SHP77 treated with DMSO at 0.1 percent for 48 hours (cell line): ENCODE data around the gene PAPOLA.

ENCODE experiments used
- DNase-seq: peaks from one replicate; lab custom pipeline; 2025; lab: John Stamatoyannopoulos, UW

The PAPOLA gene

DNA sequence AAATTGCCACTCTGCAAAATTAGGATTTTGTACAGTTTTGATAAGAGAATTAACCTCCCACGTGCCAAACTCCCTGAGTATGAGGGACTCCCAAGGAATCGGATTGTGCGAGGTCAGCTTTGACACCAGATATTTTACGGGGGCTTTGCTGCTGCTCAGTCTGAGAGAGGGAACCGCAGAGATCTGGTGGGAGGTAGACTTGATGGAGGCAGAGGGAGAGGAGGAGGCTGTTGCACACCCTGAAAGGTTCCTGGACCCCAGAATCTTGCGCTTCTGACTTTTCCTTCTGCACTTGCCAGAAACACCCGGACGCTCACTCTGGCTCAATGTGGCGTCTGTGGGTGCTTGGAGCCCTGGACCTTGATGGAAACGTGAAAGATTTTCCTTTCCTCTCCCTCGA lies 83.9 kb downstream of the PAPOLA start:
- no peak for DNase-seq

DNA sequence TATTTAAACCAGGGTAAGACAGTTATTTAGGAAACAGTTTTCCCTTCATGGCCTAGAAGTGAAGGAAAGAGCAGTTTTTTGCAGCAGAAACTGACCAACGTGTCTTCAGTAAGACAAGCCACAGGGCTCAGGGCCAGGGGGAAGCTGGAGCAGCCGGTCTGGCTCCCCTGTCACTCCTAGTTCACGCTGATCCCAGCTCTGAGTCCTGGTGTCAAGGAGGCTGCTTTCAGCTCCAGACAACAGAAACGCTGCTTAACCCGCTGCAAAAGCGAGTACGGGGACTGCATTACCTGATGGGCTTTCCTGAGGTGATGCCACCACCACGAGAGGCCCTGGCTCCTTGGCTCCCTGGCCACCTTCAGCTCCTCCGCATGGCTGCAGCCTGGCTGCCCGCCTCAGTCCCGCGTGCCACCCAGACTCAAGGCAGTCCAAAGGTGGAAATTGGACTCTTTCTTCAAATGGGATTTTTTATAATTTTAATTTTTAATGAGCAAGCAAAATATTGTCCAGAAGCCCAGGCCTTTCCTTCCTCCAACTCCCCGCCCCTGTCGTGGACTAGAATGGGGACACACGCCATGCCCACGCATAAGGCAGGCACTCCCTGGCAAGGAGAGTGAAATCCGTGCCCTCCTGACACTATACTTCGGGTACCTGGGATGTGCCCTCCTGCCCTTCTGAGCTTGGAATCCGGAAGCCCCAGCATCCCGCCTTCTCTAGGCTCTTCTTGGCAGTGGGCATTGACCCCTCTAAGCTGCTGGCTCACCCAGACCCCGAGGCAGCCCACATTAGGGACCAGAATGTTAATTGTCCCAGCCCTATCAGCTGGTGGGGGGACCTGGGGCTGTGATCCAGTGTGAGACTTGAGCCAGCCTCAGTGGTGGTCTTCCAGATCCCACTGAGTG lies 85.0 kb downstream of the PAPOLA start:
- DNase-seq, result no peak

DNA sequence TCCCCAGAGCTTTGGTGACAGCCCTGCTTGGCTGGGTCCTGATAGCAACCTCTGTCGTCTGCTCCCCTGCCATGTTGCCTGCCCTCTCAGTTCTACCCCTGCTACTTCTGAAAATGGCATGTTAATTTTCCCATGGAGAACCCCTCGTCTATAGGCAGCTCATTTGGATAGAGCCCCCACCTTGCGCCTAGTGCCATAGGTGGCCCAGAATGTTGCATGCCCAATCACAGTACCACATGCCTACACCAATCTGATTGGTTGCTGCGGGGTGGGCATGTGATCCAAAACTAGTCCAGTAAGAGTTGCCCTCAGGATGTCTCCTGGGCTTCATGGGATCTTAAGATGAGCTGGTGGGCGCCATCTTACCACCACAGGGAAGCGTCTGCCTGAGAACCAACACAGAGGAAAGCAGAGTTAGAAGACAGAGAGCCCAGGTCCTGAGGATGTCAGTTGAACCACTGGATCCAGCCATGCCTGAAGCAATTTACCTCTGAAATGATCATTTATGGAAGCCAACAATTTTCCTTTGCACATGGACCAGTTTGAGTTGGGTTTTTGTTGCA lies 85.7 kb downstream of the PAPOLA start:
- DNase-seq, result no peak

DNA sequence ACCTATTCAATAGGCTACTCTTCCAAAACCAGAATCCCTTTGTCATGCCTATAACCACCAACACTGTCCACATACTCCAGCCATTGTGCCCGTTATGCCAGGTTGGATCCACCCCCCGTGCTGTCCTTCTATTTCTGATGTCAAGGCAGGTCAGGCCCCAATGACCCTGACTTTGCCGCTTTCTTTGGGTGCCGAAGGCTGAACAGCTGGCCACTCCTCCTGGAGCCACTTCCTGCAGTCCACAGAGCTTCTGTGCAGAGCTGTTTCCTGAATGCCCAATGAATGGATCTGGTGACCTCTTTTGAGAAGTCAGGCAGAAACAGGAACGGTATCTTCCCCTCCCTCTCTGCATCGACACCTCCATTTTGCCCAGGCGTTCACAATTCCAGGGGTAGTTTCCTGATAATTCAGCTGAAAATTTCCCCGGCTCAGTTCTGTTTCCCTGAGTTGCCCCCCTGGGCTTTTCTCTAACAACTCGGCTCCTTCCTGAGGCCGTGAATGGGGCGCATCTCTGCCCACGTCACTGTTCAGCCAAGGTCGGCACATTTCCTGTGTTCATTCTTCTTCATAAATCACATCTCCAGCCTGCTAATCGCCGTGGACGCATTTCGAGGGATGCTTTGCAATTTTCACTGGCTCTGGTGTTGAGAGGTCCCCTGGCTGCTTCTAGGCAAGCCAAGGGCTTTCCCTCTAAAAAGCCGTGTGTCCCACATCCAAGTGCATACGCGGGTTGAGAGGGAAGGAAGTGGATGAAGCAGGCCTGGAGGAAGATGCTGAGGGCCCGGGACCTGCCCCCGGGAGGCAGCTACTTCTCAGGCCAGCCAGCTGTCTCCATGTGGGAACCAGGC lies 86.5 kb downstream of the PAPOLA start:
- no peak for DNase-seq

DNA sequence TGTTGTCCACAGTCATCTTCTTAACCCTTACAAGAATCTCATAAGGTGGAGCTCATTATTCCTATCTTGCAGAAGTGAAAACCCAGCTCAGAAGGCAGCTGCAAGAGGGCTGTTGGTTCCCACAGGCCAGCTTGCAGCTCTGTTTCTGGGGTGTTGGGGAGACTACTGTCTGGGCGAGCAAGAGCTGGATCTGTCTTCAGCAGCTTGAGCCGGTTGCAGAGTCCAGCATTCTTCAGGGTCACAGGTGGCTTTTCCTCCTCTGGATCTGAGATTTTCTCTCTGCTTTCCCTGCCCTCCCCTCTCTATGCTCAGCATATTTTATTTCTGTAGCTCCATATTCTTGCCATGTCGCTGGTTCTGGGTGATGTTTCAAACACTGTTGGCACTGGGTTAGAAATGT lies 87.4 kb downstream of the PAPOLA start:
- DNase-seq, result no peak

DNA sequence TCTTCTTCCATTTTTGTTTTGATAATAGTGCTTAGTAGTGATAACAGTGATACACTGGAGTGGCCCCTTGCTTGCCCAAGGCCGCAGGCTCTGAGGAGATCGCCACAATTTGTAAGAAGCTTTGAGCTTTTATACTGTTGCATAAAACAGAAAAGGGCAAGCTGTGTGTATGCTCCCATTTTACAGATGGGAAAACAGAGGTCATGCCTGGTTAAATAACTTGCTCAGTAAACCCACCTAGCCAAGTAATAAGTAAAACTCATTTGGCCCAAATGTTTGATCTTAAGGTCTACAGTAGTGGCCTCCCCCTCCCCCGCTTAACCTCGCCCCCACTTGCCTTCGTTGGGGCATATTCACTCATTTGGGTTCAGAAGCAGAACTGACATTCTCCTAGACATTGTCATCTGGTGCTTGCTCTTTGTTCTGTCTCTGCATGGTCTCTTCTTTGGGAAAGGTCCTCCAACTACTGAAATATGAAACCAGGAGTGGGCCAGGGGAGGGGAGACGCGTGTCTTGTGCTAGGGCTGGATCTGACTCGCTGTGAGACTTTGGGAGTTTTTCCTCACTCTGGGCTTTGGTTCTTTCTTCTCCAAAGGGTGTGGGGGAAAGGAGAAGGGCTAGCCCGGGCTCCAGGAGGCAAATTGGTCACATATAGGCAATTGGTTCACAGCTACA lies 88.1 kb downstream of the PAPOLA start:
- no peak for DNase-seq

DNA sequence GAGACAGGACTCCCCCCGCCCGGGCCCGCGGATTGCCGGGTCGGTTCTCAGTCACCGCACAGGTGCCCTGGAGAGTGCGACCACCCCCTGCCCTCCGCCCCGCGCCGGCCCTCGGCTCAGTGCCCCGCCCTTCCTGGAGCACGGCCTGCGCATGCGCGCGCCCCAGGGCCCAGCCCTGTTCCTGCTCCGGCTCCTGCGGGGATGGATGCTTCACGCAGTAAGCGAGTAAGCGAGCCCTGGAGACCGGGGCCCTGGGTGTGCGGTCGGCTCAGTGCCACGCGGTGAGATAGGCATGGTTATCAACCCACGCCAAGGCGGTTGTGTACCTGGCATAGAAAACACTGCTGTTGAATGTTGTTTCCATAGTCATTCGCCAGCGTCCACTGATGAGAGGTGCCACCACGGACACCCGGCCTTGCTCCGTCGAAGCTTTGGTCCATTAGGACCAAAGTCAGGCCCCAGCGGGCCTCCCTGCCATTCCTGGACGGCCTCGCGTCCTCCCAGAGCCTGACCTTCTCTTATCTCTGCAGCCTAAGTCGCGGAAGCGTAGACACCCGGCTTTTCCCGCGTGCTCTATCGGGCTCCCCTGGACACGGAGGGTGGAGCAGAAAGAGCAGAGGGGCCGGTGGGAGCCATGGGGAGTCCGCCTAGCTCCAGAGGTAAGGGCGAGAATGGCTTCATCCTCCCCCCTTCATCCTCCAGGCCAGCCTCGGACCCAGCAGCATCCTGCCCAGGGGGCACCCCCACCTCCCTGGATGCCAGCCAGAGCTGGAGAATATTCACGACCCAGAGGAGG lies 90.6 kb downstream of the PAPOLA start:
- no peak for DNase-seq

DNA sequence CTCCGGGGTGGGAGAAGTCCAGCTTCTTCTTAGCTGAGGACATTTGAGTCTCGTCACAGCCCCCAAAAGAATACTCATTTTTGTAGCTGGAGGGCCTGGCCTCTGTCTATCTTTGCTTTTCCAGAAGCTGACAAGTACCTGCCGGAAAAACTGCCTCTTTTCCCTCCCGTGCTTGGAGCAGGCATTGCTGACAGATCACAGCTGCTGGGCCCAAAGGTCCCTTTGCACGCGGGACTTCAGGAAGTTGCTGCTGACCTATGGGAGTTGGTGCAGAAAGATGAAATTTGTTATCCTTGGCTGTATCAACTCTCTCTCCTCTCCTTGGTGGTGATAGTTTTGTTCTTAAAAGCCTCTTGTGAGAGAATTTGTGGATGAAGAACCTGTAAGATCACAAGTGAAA lies 92.8 kb downstream of the PAPOLA start:
- no peak for DNase-seq

DNA sequence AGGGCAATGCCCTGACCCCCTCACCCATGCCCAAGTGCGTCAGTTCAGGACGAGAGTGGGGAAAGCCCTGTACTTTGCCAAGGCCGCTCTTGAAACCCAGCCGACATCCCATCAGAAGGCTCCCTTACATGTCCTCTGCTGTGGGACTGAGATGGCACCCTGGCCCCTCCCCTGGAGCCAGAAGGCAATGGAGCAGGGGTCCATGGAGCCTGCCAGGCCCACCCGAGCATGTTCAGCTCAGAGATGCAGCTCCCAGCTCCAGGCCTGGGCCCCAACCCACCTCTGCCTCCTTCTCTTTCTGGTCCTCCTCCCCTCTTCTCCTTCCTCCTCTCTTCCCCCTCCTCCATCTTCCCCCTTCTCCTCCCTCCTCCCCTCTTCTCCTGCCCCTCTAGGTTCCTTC lies 95.5 kb downstream of the PAPOLA start:
- no peak for DNase-seq

DNA sequence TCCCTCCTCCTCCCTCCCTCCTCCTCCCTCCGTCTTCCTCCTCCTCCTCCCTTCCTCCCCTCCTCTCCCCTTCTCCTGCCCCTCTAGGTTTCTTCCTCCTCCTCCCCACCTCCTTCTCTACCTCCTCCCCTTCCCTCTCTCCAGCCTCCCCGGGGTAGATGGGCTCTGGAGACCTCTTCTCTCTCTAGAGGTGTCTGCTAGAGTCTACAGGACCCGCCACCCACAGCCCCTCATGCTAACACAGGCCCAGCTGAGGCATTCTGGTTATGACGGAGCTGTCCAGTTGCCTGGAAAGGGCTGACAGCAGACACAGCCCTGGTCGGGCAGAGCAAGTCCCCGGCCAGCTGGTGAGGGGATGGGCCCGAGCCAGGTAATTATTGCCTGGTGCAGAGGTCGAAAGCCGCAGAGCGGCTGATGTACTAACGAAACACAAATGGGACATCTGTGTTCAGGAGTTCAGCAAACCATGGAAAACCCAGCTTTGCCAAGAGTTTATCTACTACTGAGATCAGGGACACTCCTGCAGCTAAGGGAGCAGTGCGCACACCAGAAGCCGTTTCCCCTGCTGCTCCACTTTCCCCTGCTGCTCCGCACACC lies 96.2 kb downstream of the PAPOLA start:
- DNase-seq, result no peak

DNA sequence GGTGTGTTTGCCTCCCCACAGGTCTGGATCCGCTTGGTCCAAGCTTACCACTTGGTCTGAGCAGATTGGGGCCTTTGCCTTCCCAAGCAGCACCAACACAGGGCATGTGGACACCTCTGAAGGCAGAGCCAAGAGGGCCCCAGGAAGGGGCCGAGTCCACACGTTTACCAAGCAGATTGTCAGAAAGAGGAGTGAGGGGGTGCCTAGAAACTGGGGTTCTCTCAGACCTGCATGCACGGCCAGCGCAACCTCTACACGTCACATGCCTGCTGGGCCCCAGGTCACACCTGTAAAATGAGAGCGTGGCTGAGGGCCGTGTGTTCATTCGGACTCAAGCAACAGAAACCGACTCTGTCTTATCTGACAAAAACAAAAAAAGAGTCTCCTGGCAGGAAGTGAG lies 96.9 kb downstream of the PAPOLA start:
- no peak for DNase-seq

DNA sequence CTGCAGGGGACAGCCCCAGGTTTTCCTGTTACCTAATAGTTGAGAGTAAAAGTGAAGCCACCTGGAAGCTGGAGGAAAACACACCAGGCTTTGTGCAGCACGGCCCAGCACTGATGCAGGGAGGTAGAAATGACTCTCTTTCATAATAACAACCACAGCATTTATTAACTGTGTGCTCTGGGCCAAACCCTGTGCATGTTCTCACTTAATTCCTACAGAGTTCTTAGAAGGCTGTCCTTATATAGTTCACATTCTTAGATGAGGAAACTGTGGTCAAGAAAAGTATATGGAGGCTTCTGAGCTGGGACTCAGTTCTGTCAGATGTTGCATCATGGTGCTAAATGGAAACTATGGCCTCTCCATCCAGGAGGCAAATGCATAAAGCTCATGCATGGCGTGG lies 100.0 kb downstream of the PAPOLA start:
- no peak for DNase-seq

DNA sequence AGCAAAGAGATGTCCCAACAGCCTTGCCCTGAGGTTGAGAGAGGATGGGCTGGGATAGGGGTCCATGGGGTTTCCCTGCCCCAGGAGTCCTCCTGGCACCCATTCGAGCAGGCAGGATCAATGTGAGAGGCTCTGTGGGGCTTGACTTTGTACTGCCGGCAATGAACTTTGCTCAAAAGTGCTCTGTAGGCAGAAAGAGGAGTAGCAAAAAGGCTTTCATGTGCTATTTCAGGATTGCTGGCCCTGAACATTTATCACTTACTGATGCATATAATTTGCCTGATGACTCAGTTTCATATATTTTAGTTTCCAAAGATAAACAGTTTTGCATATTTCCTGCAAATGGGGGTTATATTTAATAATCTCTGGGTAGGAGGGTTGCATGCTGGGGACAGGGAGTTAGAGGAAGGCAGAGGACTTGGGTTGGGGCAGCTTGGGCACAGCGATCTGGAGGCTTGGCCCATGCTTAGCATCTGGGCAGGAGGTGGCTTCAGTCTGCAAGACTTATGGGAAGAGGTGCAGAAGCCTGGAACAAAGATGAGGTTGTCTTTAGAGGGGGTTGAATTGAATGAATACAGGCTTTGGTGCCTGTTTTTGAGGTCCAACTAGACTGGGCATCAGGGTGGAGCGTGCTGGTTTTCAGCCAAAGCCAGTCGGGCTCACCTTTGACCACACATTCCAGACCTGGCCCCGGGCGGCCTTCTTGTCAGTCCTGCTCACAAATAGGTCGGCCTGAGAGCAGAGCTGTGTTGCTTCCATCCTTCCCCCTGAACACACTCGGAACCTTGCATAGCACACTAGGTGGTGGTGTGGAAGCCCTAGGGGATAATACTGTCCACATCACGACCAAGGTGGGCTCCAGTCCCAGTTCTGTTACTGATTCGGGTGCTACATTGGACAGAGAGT lies 101.4 kb downstream of the PAPOLA start:
- DNase-seq, result no peak

DNA sequence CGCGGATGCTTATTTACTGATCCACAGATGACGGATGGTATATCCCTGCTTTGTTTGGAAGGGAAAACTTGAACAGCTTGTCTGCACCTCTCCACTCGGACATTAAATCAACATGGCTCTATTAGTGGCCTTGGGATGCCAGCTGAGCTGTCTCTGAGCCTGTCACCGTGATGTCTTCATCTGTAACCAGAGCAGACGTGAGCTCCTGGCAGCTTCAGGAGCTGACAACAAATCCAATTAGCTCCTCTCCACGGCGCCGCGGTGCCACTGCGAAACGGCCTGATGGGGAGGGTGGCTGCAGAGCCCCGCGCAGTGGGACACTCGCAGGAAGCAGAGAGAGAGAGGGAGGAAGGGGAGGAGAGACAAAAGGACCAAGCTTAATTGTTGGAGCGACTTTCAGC lies 112.3 kb downstream of the PAPOLA start:
- DNase-seq, result no peak

DNA sequence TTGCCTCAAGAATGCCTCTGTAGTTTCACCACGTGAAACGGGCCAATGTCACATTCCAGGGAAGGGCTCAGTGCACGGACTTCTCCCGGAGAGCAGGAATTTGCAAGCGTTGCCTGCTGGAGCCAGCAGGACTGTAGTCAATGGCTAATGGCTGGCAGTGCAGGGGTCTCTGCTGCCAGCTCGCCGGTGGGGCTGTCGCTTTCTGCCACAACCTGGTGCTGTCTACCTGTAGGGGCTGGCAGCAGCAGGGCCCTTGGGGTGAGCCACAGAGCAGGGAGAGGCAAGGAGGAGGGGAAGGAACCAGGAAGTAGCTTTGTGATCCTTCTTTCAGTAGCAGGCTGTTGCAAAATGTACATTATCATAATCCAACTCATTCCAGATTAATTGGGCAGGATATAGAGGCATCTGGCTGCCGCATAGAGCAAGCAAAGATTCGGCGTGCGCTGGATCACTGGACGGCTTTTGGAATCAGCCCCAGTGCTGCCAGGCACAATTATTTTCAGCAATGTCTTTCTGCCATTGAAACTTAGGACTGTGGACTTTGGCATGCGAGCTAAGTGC lies 114.1 kb downstream of the PAPOLA start:
- DNase-seq, result no peak
